ENCODE measurements around the gene MPPED1.

DNA sequence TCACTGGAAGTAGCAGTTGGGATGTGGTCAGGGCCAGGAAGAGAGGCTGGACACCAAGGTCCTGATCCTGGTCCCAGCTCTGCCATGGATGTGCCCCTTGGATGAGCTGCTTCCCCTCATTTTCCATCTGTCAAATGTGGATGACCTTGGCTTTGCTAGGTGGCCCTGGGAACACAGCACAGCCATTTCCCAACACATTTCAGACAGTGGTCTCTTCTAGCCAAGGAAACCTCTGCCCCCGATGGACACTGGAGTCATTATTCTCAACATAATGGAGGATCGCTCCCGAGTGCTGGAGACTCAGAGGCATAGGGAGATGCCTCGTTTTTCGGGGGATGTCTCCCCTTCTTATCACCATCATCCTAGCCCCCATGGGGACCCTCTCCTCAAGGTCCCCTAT lies 13.6 kb upstream of the MPPED1 start:
- TF ChIP-seq CTCF (IDR thresholded peaks at IDR 0.05) (no peak), ZFX (IDR thresholded peaks at IDR 0.05; ENCODE audit: borderline replicate concordance) (no peak)
